HG03064 (cell line): Measurements from ENCODE around the gene SAXO1.

Source experiments
- ATAC-seq: cut with Tn5 transposase; IDR thresholded peaks from one replicate; pipeline ENCODE4 v1.9.1; 2021; ENCODE audit warnings: low read depth; ENCODE audit not compliant: unreplicated experiment

SAXO1 gene

DNA sequence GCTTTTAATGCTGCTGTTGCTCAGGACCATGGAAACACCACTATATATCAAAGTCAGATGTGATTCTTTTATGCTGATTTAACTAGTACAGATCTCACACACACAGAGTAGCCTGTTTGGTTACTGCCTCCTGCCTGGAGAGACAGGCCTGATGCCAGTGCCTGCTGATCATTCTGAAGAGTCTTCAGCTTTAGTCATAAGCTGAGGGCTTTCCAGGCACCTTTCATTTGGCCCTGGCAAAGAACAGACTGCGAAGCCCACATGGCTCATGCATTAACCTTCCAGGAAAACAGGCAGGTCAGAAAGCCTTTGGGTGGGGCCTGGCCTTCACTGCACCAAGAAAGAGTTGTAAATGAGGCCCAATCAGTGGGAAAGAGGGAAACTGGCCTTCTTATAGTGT, 144.7 kb downstream of the SAXO1 start:
- no peak for ATAC-seq

GRCh38 chr9:18887546-18887945, 145.5 kb downstream of the SAXO1 start:
- ATAC-seq = no peak

- no peak for ATAC-seq
Measured at GRCh38 chr9:18881758-18882157, 151.3 kb downstream of the SAXO1 start.

GRCh38 chr9:18877984-18878383, 155.0 kb downstream of the SAXO1 start:
- ATAC-seq = no peak
